Stimulated activated effector memory CD8-positive, alpha-beta T cell treated with anti-CD3 and anti-CD28 coated beads, Interleukin-12 subunit alpha, Interleukin-12 subunit beta, amount 100 ng/mL, for 72 hours (primary cell): Measurements from ENCODE around the gene ADAMTS12.

Source experiments
- ATAC-seq: fragments of 150-1000 bp; cut with Tn5 transposase; 2 replicates; pipeline ENCODE4 v1.10.0; 2021
- DNase-seq, 2 donors: peaks; one replicate each; pipeline ENCODE4 v3.0.0; 2021 to 2022; ENCODE audit warnings: low spot score in 2 of 2
- H3K27ac Mint-ChIP-seq: one replicate; pipeline ENCODE4 v1.8.0; 2022; ENCODE audit warnings: mild to moderate bottlenecking, mixed read lengths
- H3K36me3 Mint-ChIP-seq: one replicate; pipeline ENCODE4 v1.8.0; 2022; ENCODE audit warnings: mild to moderate bottlenecking, mixed read lengths
- H3K4me1 Mint-ChIP-seq: one replicate; pipeline ENCODE4 v1.8.0; 2022; ENCODE audit warnings: mixed read lengths
- H3K4me3 Mint-ChIP-seq: one replicate; pipeline ENCODE4 v1.8.0; 2022; ENCODE audit warnings: mild to moderate bottlenecking, mixed read lengths
- H3K9me3 Mint-ChIP-seq: one replicate; pipeline ENCODE4 v1.8.0; 2022; ENCODE audit warnings: mixed read lengths

ADAMTS12 gene

DNA sequence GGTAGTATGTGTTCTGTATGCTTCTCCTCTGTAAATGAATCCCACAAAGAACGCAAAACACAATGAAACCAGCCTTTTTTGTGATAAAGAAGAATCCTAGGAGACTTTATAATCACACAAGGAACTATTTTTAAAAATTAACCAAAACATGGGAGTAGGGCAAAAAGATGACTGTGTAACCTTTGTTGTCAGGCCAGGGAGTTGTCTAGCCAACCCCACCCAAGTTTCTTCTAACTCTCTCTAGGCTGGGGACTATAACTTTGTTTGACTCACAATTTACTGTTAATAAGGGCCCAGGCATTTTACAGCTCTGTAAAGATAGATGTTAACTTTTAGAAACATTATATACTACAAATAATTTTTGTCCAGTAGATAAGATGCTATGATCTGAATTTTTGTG lies 176.1 kb downstream of the ADAMTS12 start:
- Mint-ChIP-seq H3K27ac (no peak overlapping the region), H3K9me3 (peaks cover 3% of the 10 kb centered on the region), H3K36me3 (no peaks in the 10 kb centered on the region), H3K4me1 (no peaks in the 10 kb centered on the region), H3K4me3 (no peak overlapping the region)
- no peak for DNase-seq
- ATAC-seq: no peak

DNA sequence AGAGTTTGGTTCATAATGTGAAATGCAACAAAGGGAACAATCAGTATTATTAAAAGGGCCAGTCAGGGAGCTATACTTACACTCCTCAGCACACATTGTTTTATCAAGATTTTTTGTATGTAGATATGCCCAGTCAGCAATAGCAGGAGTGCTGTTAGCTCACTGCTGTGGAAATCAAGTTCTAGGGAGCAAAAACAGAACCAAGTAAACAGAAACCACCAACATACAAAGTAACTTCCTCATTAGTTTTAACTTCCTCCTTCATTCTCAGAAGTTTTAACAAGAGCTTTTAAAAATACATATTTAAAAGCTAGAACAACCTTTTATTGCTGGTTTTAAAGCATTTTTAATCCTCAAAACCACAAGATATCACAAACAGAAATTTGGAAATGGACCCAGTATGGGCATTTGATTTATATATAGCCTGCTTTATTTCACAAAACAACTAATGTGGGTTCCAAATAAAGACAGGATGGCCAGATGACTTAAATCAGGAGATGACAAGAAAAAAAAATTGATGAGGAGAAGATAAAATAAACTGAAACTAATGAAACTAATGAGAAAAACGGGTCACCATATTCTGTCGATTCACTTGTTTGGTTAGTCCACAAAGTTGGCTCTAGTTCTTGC lies 178.5 kb downstream of the ADAMTS12 start:
- ATAC-seq: no peak
- peaks cover 3% of the 10 kb centered on the region for H3K9me3 Mint-ChIP-seq
- no peak overlapping the region for H3K27ac Mint-ChIP-seq
- DNase-seq: no peak
- H3K4me1 Mint-ChIP-seq: no peaks in the 10 kb centered on the region
- no peak overlapping the region for H3K4me3 Mint-ChIP-seq
- H3K36me3 Mint-ChIP-seq: no peaks in the 10 kb centered on the region

DNA sequence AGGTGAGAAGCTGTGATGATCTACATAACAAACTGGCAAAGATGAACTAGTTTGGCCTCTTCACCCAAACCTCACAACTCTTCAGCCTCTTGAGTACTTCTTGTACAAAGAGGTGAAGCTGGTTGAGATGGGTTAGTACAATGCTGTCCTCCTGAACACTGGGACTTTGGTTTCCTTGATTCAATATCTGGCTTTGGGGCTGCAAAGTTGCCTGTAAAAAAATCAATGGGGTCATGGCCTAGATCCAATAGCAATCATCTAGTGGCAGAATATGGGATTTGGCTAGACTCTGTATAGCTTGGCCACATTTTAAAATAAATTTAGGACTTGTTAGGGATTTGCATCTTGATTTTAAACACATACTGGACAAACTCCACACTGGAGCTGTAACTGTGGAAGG lies 179.1 kb downstream of the ADAMTS12 start:
- H3K36me3 Mint-ChIP-seq: no peaks in the 10 kb centered on the region
- no peak overlapping the region for H3K27ac Mint-ChIP-seq

DNA sequence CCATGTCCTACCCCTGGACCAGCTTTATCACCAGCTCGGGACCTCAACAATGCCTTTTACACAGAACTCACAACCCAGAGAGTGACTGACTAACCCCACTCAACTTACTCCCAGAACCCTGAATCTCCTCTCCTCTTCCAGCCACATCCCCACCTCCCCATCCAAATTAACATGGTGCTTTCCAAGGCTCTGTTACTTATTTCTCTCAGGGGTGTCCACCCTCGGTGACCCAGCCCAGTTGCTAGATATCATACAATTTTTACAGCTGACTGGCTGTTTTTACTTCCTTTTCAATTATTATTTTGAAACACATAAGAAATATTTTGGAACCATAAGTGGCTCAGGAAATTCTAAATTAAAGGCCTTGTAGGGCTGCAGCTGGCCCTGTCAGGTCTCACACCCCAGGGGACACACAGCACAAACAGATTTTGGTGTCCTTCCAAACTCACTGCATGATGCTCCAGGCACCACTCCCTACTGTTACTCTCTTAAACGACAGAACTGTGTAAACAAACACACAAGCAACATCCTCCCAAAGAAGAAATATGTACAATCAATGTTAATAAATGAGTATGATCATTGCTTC lies 180.6 kb downstream of the ADAMTS12 start:
- no peak for ATAC-seq
- no peak overlapping the region for H3K4me3 Mint-ChIP-seq
- no peak for DNase-seq
- H3K4me1 Mint-ChIP-seq: no peaks in the 10 kb centered on the region
- no peaks in the 10 kb centered on the region for H3K36me3 Mint-ChIP-seq
- no peak overlapping the region for H3K27ac Mint-ChIP-seq
- H3K9me3 Mint-ChIP-seq: peaks cover 11% of the 10 kb centered on the region

More for the DNA sequence above, 179.1 kb downstream of the ADAMTS12 start:
- Mint-ChIP-seq H3K4me3 (no peak overlapping the region), H3K4me1 (no peaks in the 10 kb centered on the region), H3K9me3 (peaks cover 3% of the 10 kb centered on the region)
- DNase-seq (no peak), ATAC-seq (no peak)

DNA sequence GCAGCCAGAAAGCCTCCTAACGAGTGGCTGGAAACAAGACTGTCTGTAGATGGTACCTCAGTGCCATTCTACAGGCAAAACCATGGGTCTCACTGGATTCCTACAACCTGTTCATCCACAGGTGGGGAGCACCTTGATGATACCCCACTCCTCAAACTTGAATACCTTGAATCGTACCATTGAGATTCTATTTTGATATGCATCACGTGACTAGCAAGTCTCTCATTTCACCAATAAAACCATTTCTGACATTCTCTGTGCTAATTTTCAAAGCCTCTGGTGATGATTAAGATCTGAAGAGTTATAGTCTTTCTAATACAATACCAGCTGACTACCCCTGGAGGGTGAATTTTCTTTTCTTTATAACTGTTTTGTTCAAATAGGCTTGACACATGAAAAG lies 188.9 kb downstream of the ADAMTS12 start:
- no peak for ATAC-seq
- Mint-ChIP-seq H3K4me3 (no peak overlapping the region), H3K36me3 (no peaks in the 10 kb centered on the region)

DNA sequence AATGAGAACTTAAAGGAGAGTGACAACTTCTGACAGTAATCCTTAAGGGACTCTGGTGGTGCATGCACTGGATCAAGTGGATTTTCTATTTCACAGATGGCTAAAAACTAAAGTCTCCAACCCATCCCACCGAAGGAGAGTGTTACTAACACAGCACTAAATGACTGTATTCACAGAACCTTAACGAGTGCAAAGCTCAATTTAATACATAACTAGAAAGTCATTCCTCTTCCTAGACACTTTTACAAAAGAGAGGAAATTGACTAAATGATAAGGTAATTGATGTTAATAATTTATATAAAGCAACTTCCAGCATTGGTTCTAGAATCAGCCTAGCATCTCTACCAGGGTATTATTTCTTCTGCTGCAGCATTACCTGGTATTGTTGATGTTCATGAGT lies 189.8 kb downstream of the ADAMTS12 start:
- peaks cover 9% of the 10 kb centered on the region for H3K9me3 Mint-ChIP-seq
- no peak for DNase-seq
- H3K36me3 Mint-ChIP-seq: no peaks in the 10 kb centered on the region
- no peaks in the 10 kb centered on the region for H3K4me1 Mint-ChIP-seq
- no peak overlapping the region for H3K4me3 Mint-ChIP-seq
- ATAC-seq: no peak
- no peak overlapping the region for H3K27ac Mint-ChIP-seq

More for the DNA sequence above, 188.9 kb downstream of the ADAMTS12 start:
- H3K27ac Mint-ChIP-seq: no peak overlapping the region
- no peak for DNase-seq
- H3K9me3 Mint-ChIP-seq: peaks cover 10% of the 10 kb centered on the region
- H3K4me1 Mint-ChIP-seq: no peaks in the 10 kb centered on the region

DNA sequence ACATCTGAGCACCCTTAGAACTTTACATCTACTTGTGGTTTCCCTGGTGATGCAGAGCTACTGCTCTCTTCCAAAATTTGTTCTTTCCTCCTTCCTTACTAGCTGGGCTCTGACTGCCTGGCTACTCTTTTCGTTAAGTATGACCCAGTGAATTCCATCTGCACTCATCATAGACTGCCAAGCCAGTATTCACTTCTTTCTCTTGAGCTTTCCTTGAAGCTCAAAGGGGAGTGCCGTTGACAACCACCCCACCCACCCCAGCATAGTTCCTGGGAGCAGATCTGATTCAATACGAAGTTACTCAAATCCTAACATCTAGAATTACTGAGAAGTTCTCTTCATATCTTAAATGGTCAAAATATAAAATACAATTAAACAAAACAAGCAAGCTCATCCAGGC lies 190.5 kb downstream of the ADAMTS12 start:
- no peak overlapping the region for H3K4me3 Mint-ChIP-seq
- H3K27ac Mint-ChIP-seq: no peak overlapping the region
- ATAC-seq (no peak), DNase-seq (no peak)
- H3K36me3 Mint-ChIP-seq: no peaks in the 10 kb centered on the region
- H3K9me3 Mint-ChIP-seq: peaks cover 2% of the 10 kb centered on the region
- no peaks in the 10 kb centered on the region for H3K4me1 Mint-ChIP-seq

DNA sequence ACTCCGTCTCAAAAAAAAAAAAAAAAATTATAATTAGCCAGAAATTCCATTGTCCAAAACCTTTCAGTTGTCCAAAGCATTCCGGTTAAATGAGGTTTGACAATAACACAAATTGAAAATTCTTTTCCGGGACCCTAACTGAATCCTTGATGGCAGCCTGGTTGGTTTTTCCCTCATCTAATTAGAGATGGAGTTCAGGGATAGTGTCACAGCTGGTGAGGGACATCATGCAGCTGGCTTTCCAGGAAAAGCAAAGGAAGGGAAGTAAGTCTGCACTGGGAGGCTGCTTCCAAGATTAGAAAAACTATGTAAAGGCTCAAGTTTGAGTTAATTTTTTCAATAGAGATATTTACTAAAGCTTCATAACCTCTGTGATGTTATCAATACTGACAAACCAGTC lies 195.4 kb downstream of the ADAMTS12 start:
- H3K27ac Mint-ChIP-seq: no peak overlapping the region
- ATAC-seq (no peak), DNase-seq (no peak)
- no peaks in the 10 kb centered on the region for H3K4me1 Mint-ChIP-seq
- peaks cover 7% of the 10 kb centered on the region for H3K9me3 Mint-ChIP-seq
- no peaks in the 10 kb centered on the region for H3K36me3 Mint-ChIP-seq
- no peak overlapping the region for H3K4me3 Mint-ChIP-seq

DNA sequence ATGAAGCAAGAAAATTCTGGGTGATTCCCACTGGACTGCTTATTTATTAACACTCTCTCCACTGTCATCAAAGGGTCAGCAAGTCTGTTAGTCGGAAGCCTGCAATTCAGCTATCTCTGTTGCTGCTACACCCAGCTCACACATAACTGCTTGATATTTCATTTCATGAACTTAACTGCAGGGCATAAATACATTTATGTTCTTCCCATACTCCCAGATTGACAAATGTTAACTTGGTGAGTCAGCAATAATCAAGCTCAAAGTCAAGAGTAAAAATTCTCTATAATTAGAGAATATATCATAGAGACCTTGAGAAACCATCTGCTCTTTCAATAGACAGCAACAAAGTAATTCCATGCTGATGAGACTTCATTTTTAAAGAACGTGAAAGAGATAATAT lies 198.8 kb downstream of the ADAMTS12 start:
- H3K36me3 Mint-ChIP-seq: no peaks in the 10 kb centered on the region
- peaks cover 7% of the 10 kb centered on the region for H3K9me3 Mint-ChIP-seq
- no peaks in the 10 kb centered on the region for H3K4me1 Mint-ChIP-seq
- no peak for ATAC-seq
- DNase-seq: no peak
- H3K4me3 Mint-ChIP-seq: no peak overlapping the region
- H3K27ac Mint-ChIP-seq: no peak overlapping the region

DNA sequence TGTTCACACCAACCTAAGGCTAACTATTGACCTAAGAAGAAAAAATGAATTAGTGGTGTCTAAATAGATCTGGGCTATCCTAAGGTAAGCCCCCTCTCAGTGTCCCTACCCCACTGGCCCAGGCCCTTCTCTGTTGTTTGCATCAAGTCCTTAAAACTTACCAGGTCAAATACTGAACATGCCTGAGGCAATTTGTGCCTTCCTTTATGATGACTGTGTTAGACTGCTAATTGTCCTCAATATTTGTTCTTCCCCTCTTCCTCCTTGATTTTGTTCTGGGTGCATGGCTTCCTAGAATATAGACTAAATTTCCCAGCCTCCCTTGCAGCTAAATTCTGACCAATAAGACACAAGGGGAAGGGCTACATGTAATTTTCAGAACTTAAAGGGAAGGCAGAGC lies 199.9 kb downstream of the ADAMTS12 start:
- Mint-ChIP-seq H3K36me3 (no peaks in the 10 kb centered on the region), H3K4me1 (no peaks in the 10 kb centered on the region), H3K27ac (no peak overlapping the region), H3K4me3 (no peak overlapping the region), H3K9me3 (peaks cover 7% of the 10 kb centered on the region)
- ATAC-seq (no peak), DNase-seq (no peak)

DNA sequence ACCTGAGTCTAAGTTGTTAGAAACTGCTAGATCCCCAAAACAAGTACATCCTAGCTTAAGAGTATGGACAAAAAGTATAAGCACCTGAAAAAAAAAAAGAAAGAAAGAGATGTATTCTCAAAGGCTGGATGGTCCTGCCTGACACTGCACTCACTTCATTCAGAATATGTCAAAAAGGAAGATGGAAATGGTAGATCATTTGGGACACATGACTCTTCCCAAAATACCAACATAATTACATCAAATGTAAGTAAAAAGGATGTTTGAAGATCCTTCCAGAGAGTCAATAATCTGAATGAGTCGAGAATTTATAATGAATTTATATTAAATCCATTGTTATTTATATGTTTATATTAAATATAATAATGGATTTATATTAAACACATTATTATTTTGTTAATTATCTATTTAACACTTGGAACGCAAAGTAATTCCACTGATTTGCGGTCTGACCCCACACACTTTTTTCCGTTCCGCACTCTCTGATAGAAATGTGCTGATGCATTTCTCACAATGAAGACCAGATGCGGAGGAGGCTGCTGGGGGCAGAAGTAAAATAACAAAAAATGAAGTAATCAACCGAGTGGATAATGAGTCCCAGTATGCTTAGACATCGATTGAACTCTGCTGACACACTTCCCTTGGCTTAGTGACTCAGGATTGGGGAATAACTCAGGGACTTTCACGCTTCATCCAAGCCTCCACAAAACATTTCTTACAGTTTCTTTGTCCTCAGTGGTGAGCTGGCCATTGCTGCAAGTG lies 201.2 kb downstream of the ADAMTS12 start:
- peaks cover 7% of the 10 kb centered on the region for H3K9me3 Mint-ChIP-seq
- H3K4me1 Mint-ChIP-seq: no peaks in the 10 kb centered on the region
- ATAC-seq (no peak), DNase-seq (no peak)
- H3K27ac Mint-ChIP-seq: no peak overlapping the region
- no peak overlapping the region for H3K4me3 Mint-ChIP-seq
- no peaks in the 10 kb centered on the region for H3K36me3 Mint-ChIP-seq

DNA sequence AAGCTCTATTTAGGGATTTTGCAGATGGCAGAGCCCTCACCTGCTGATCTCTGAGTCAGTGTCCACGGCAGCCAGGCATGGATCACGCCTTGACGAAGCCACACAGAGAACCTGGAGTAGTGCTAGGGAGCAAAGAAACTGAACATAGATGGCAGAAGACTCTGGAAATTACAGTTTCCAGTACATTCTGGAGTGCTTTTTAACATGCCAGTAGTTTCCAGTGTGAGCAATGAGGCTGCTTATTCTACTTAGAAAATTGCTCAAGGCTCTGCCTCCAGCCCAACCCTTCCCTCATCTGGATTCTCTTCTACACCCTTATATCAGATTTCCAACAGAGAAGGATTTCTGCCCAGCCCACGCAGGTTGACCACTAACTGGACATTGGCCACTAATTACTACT lies 203.3 kb downstream of the ADAMTS12 start:
- Mint-ChIP-seq H3K9me3 (peaks cover 2% of the 10 kb centered on the region), H3K4me3 (no peak overlapping the region), H3K4me1 (no peaks in the 10 kb centered on the region), H3K27ac (no peak overlapping the region), H3K36me3 (no peaks in the 10 kb centered on the region)
- ATAC-seq: no peak
- DNase-seq: no peak

DNA sequence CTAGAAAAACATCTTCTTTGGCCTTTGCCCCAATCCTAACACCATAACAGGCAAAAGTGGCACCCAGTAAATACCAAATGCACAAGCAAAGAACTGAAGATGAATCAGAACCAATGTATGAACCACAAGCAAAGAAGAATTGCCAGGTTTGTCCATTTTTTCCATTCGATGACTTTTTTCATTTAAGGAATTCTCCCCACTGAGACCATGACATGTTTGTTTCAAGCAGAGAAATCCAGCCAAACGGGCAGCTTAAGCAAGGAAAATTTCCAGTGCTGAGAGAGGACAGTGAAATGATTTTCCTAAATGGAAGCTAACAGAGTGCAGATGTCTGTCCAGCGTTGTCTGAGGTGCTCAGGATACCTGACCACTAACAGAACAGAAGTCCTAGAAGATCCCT lies 203.7 kb downstream of the ADAMTS12 start:
- DNase-seq: no peak
- Mint-ChIP-seq H3K4me1 (no peaks in the 10 kb centered on the region), H3K36me3 (no peaks in the 10 kb centered on the region), H3K4me3 (no peak overlapping the region), H3K27ac (no peak overlapping the region), H3K9me3 (no peaks in the 10 kb centered on the region)
- no peak for ATAC-seq

DNA sequence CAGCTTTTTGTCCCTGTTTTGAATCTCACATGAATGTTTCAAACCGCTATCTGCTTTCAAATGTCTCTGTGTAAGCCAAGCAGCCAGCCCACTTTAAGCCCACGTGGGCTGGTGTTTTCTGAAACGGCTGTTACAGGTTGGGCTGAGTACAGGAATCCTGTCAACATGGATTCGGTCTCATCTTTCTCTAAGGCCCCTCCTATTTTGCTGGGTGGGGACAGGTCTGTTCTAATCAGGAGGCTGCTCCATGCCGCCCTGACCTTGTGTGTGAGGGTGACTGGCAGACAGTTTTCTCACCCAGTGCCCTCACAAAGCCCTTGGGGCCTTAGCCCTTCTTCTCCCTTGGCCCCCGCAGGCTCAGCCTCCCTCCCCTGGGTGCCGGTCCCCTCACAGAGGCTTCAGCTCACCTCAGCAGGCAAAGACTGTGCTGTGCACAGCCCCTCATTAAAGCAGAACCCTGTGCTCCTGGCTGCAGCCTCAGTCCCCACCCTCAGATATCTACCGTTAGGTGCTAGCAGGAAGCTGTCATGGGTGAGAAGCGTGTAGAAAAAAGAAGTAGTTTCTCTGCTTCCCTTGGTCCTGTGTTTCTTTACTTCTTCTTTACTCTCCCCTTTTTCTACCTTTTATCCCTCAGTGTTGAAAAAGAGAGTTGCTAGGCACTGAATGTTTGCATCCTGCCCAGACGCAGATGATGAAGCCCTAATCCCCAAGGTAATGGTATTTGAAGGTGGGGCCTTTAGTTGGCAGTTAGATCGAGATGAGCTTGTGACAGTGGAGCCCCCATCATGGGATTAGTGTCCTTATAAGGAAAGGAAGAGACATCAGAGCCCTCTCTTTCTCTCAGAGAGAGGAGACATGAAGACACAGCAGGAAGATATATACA lies 205.7 kb downstream of the ADAMTS12 start:
- no peak overlapping the region for H3K4me3 Mint-ChIP-seq
- no peak overlapping the region for H3K27ac Mint-ChIP-seq
- H3K36me3 Mint-ChIP-seq: no peaks in the 10 kb centered on the region

DNA sequence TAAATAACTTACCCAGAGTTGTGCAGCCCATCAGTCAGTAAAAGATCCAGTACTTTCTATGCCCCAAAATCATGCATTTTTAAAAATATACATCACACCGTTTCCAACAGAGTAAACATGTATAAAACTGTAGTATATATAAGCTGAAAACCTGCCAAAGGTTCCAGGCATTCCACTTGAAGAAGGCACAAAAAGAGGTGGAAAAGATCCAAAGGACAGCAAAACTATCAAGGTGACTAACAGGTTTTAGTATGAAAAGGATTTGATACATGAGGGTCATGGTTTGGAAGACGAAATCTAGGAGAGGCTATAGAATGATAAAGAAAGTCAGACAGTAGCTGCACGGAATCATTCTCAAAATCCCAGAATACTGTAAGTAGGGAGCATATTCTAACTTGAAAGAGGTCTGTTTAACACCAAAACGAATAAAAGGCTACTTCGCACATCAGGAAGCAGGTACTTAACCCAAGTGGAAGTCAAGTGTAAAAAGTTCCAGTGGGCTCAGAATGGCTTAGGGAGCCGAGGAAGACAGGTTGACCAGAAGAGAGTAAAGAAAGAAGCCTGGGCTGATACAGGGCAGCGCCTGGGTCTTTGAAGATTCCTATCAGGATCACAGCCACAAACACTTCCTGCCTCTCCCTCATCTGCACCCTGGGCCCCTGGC lies 207.2 kb downstream of the ADAMTS12 start:
- DNase-seq: no peak
- ATAC-seq: peak; percentile 11
- H3K36me3 Mint-ChIP-seq: no peaks in the 10 kb centered on the region

More for the DNA sequence above, 205.7 kb downstream of the ADAMTS12 start:
- Mint-ChIP-seq H3K9me3 (no peaks in the 10 kb centered on the region), H3K4me1 (no peaks in the 10 kb centered on the region)
- no peak for ATAC-seq
- DNase-seq: no peak

More for the DNA sequence above, 207.2 kb downstream of the ADAMTS12 start:
- Mint-ChIP-seq H3K27ac (no peak overlapping the region), H3K4me1 (no peaks in the 10 kb centered on the region), H3K4me3 (no peak overlapping the region), H3K9me3 (no peaks in the 10 kb centered on the region)
